HCT116 (cell line): Measurements from ENCODE around the gene GALNS.

Source experiments
- CBX3 ChIP-seq: IDR thresholded peaks from 2 replicates; pipeline ENCODE4 v1.6.1; 2012; ENCODE audit warnings: low read depth
- CEBPB ChIP-seq: IDR thresholded peaks from 2 replicates; pipeline ENCODE4 v1.6.1; 2012; ENCODE audit warnings: low read depth
- EGR1 ChIP-seq: IDR thresholded peaks from 2 replicates; pipeline ENCODE4 v1.6.1; 2012; ENCODE audit warnings: low read depth
- EZH2 ChIP-seq: fragments of 200-600 bp; sonication (generic); IDR thresholded peaks from 2 replicates; pipeline ENCODE4 v1.6.1; 2017; ENCODE audit warnings: antibody characterized with exemption, mixed run types
- FOSL1 ChIP-seq: IDR thresholded peaks from 2 replicates; pipeline ENCODE4 v1.6.1; 2012; ENCODE audit warnings: low read depth
- POLR2A ChIP-seq: IDR thresholded peaks from 2 replicates; pipeline ENCODE4 v1.7.0; 2011; ENCODE audit warnings: borderline replicate concordance; ENCODE audit not compliant: insufficient read depth, insufficient read length; ENCODE audit errors: extremely low read depth
- RAD21 ChIP-seq: IDR thresholded peaks from 2 replicates; pipeline ENCODE4 v1.6.1; 2012; ENCODE audit warnings: low read depth, mild to moderate bottlenecking
- SP1 ChIP-seq: IDR thresholded peaks from 2 replicates; pipeline ENCODE4 v1.6.1; 2012; ENCODE audit warnings: low read depth
- ZNF274 ChIP-seq: fragments of 200-500 bp; sonication (Bioruptor generic); IDR thresholded peaks from 2 replicates; pipeline ENCODE4 v1.6.1; 2014; ENCODE audit warnings: mild to moderate bottlenecking, low read depth, low read length, inconsistent platforms
- TF ChIP-seq, protein P1 (sequence below): IDR thresholded peaks from 2 replicates; pipeline ENCODE4 v1.6.1; 2012; ENCODE audit warnings: low read depth
- TF ChIP-seq, protein P2 (sequence below), 3 experiments: fragments of 200-600 bp in 1 of 3; sonication (generic) in 1 of 3; IDR thresholded peaks in 2 of 3; conservative IDR thresholded peaks in 1 of 3; 2 replicates each; pipeline ENCODE4 v1.5.1; 2012 to 2017; ENCODE audit warnings: low read depth in 2 of 3, low read length in 2 of 3, antibody characterized with exemption in 1 of 3, borderline replicate concordance in 1 of 3, control low read depth in 1 of 3, mild to moderate bottlenecking in 1 of 3, mixed read lengths in 1 of 3, mixed run types in 1 of 3, moderate library complexity in 1 of 3; ENCODE audit not compliant: insufficient read depth in 1 of 3
- TF ChIP-seq, protein P3 (sequence below): IDR thresholded peaks from 2 replicates; pipeline ENCODE4 v1.6.1; 2012
- TF ChIP-seq, protein P4 (sequence below): IDR thresholded peaks from 2 replicates; pipeline ENCODE4 v1.6.1; 2012

DNA sequence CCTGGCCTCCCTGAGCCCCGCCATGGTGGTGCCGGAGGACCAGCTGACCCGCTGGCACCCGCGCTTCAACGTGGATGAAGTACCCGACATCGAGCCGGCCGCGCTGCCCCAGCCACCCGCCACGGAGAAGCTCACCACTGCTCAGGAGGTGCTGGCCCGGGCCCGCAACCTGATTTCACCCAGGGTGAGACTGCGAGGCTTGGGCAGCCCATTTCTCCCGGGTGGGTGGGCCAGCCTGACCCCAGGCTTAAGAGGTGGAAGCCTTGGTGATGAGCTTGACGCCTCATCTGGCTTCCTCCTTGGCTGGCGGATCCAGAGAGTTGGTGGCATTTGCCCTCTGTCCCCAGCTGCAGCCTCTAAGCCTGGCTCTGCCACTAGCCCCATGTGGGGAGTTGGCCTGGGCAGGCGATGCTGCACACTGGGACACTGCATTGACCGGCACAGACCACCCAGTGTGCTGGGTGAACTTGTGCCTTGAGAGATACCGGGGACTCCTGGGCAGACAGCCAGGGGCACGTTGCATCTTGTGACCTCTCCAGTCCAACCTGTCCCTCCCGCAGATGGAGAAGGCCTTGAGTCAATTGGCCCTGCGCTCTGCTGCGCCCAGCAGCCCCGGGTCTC, 50.1 kb downstream of the GALNS start:
- TF ChIP-seq RAD21 = no peak
- no peak for TF ChIP-seq POLR2A
- no peak for TF ChIP-seq FOSL1
- TF ChIP-seq, protein P1, sequence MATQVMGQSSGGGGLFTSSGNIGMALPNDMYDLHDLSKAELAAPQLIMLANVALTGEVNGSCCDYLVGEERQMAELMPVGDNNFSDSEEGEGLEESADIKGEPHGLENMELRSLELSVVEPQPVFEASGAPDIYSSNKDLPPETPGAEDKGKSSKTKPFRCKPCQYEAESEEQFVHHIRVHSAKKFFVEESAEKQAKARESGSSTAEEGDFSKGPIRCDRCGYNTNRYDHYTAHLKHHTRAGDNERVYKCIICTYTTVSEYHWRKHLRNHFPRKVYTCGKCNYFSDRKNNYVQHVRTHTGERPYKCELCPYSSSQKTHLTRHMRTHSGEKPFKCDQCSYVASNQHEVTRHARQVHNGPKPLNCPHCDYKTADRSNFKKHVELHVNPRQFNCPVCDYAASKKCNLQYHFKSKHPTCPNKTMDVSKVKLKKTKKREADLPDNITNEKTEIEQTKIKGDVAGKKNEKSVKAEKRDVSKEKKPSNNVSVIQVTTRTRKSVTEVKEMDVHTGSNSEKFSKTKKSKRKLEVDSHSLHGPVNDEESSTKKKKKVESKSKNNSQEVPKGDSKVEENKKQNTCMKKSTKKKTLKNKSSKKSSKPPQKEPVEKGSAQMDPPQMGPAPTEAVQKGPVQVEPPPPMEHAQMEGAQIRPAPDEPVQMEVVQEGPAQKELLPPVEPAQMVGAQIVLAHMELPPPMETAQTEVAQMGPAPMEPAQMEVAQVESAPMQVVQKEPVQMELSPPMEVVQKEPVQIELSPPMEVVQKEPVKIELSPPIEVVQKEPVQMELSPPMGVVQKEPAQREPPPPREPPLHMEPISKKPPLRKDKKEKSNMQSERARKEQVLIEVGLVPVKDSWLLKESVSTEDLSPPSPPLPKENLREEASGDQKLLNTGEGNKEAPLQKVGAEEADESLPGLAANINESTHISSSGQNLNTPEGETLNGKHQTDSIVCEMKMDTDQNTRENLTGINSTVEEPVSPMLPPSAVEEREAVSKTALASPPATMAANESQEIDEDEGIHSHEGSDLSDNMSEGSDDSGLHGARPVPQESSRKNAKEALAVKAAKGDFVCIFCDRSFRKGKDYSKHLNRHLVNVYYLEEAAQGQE = no peak
- TF ChIP-seq ZNF274 = no peak
- TF ChIP-seq, protein P2, sequence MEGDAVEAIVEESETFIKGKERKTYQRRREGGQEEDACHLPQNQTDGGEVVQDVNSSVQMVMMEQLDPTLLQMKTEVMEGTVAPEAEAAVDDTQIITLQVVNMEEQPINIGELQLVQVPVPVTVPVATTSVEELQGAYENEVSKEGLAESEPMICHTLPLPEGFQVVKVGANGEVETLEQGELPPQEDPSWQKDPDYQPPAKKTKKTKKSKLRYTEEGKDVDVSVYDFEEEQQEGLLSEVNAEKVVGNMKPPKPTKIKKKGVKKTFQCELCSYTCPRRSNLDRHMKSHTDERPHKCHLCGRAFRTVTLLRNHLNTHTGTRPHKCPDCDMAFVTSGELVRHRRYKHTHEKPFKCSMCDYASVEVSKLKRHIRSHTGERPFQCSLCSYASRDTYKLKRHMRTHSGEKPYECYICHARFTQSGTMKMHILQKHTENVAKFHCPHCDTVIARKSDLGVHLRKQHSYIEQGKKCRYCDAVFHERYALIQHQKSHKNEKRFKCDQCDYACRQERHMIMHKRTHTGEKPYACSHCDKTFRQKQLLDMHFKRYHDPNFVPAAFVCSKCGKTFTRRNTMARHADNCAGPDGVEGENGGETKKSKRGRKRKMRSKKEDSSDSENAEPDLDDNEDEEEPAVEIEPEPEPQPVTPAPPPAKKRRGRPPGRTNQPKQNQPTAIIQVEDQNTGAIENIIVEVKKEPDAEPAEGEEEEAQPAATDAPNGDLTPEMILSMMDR (IDR thresholded peaks at IDR 0.05 in 2 of 3, conservative IDR thresholded peaks at IDR 0.05 in 1 of 3; ENCODE audit: borderline replicate concordance in 1 of 3, insufficient read depth in 1 of 3, low read depth in 2 of 3, low read length in 2 of 3) = no peak
- TF ChIP-seq, protein P3, sequence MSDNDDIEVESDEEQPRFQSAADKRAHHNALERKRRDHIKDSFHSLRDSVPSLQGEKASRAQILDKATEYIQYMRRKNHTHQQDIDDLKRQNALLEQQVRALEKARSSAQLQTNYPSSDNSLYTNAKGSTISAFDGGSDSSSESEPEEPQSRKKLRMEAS = no peak
- no peak for TF ChIP-seq EZH2
- TF ChIP-seq CEBPB = no peak
- TF ChIP-seq CBX3 = no peak
- no peak for TF ChIP-seq SP1
- TF ChIP-seq, protein P4, sequence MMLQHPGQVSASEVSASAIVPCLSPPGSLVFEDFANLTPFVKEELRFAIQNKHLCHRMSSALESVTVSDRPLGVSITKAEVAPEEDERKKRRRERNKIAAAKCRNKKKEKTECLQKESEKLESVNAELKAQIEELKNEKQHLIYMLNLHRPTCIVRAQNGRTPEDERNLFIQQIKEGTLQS = no peak
- TF ChIP-seq EGR1 = no peak
